ENCODE data around the gene RMND5B.

GRCh38 chr5:178180141-178180863 lies 49.5 kb downstream of the RMND5B start:
- TF ChIP-seq, protein P1, sequence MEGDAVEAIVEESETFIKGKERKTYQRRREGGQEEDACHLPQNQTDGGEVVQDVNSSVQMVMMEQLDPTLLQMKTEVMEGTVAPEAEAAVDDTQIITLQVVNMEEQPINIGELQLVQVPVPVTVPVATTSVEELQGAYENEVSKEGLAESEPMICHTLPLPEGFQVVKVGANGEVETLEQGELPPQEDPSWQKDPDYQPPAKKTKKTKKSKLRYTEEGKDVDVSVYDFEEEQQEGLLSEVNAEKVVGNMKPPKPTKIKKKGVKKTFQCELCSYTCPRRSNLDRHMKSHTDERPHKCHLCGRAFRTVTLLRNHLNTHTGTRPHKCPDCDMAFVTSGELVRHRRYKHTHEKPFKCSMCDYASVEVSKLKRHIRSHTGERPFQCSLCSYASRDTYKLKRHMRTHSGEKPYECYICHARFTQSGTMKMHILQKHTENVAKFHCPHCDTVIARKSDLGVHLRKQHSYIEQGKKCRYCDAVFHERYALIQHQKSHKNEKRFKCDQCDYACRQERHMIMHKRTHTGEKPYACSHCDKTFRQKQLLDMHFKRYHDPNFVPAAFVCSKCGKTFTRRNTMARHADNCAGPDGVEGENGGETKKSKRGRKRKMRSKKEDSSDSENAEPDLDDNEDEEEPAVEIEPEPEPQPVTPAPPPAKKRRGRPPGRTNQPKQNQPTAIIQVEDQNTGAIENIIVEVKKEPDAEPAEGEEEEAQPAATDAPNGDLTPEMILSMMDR (IDR thresholded peaks at IDR 0.05) = no peak
- no peak for TF ChIP-seq POLR2AphosphoS5 (IDR thresholded peaks at IDR 0.05)
